ENCODE data around the gene ENTPD3. TPM values are rescaled to one million over a fixed set of nuclear protein-coding genes. Genes with fewer than 3 reads are reported as not detected.

ENTPD3 gene
- total RNA-seq, 2 donors from 2014 or later: 0.22 to 2.3 TPM

DNA sequence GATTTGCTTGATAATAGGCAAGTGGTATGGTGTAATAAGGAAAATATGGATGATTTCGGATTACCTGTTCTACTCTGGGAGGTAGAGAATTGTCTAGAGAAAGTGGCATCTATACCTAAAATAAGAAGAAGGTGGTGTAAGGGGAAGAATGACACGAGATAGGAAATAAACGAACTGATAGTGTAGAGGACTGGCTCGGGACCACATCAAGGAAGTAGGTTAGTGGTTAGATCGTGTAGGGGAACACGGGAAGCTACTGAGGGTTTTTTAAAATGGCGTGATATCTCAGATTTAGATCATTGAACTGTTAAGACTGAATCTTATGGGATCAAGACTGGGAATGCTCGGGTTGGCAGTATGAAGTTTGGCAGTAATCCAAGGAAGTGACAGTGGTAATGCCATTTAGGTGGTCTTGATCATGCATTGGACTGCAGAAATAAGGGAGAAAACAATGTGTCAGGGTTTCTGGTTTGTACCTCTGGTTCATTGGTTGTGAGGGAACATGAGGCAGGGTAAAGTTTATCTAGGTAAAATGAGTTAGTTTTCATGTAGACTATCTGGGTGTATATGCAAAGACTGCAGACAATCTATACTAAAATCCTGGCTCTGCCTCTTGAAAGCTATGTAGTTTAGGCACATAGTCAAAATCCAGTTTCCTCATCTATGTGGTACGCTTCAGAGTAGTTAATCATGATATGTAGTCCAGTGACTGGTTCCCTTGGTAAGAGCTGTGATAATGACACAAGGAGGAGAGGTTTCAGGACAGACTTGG lies 77.5 kb downstream of the ENTPD3 start:
- H3K9ac ChIP-seq (ENCODE audit: low read depth in 2 of 2, low read length in 2 of 2): no peak overlapping the region
- no peaks in the 10 kb centered on the region for H3K4me1 ChIP-seq
- TF ChIP-seq, protein P1, sequence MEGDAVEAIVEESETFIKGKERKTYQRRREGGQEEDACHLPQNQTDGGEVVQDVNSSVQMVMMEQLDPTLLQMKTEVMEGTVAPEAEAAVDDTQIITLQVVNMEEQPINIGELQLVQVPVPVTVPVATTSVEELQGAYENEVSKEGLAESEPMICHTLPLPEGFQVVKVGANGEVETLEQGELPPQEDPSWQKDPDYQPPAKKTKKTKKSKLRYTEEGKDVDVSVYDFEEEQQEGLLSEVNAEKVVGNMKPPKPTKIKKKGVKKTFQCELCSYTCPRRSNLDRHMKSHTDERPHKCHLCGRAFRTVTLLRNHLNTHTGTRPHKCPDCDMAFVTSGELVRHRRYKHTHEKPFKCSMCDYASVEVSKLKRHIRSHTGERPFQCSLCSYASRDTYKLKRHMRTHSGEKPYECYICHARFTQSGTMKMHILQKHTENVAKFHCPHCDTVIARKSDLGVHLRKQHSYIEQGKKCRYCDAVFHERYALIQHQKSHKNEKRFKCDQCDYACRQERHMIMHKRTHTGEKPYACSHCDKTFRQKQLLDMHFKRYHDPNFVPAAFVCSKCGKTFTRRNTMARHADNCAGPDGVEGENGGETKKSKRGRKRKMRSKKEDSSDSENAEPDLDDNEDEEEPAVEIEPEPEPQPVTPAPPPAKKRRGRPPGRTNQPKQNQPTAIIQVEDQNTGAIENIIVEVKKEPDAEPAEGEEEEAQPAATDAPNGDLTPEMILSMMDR (IDR thresholded peaks at IDR 0.05): no peak
- H3K9me3 ChIP-seq: no peaks in the 10 kb centered on the region
- H3K4me3 ChIP-seq: no peak overlapping the region
- no peaks in the 10 kb centered on the region for H3K27me3 ChIP-seq
- peaks cover 20% of the 10 kb centered on the region for H3K36me3 ChIP-seq
- no peak for DNase-seq
- no peak overlapping the region for H3K27ac ChIP-seq
- intact Hi-C loops (cut with DNase I): no loop called here

DNA sequence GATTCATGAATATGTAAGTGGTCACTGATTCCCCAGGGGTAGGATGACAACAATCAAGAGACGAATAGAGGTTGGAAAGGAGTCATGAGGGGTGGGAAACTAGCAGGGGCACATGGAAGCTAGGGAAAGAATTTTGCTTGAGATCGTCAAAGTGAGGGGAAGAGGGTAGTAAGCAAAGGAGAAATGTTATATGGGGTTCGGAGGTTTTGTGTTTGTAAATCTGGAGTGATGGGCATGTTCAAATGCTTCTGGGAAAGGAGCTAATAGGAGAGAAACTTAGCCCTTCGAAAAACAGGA lies 78.1 kb downstream of the ENTPD3 start:
- Histone ChIP-seq H3K36me3 (peaks cover 20% of the 10 kb centered on the region), H3K4me1 (no peaks in the 10 kb centered on the region), H3K9me3 (no peaks in the 10 kb centered on the region), H3K27ac (no peak overlapping the region), H3K4me3 (no peak overlapping the region), H3K9ac (ENCODE audit: low read depth in 2 of 2, low read length in 2 of 2) (no peak overlapping the region), H3K27me3 (no peaks in the 10 kb centered on the region)
- intact Hi-C loops (cut with DNase I): no loop called here
- DNase-seq: no peak
- TF ChIP-seq, protein P1 (IDR thresholded peaks at IDR 0.05): no peak

DNA sequence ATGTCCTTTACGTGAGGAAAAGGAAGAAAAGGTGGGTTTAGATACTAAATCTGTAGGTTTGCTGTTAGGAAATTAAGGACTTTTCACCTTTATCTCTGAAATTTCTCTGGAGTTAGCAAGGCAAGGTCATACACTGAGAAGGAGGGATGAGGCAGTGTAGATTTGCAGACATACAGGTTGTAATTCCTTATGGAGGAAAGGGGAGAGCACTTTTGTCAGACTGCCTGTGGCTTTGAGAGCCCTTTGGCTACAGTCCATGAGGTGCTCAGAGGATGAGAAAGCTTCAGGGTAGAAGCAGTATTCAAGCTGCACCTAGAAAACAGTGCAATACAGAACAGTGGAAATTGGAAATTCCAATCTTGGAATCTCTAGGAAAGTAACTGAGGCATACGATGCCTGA lies 78.5 kb downstream of the ENTPD3 start:
- H3K4me3 ChIP-seq: no peak overlapping the region
- H3K36me3 ChIP-seq: peaks cover 16% of the 10 kb centered on the region
- intact Hi-C loops (cut with DNase I): no loop called here
- no peak for DNase-seq
- no peaks in the 10 kb centered on the region for H3K4me1 ChIP-seq
- no peaks in the 10 kb centered on the region for H3K27me3 ChIP-seq
- H3K9me3 ChIP-seq: no peaks in the 10 kb centered on the region
- TF ChIP-seq, protein P1 (IDR thresholded peaks at IDR 0.05): no peak
- no peak overlapping the region for H3K27ac ChIP-seq
- H3K9ac ChIP-seq (ENCODE audit: low read depth in 2 of 2, low read length in 2 of 2): no peak overlapping the region

DNA sequence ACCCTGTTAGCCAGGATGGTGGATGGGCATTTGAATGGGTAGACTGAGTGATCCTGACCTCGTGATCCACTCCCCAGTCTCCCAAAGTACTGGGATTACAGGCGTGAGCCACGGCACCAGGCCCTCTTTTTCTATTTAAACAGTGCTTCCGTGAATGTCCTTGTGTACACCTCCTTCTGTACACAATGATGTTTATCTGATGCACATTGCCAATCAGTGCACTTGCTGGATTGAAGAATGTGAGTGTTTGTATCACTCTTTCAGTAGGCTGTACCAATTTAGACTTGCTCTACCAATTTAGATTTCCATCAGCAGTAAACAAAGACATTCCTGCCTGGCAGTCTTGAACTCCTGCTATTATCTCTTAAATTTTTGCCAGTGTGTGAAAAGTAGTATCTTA lies 81.0 kb downstream of the ENTPD3 start:
- no peak overlapping the region for H3K4me3 ChIP-seq
- no peaks in the 10 kb centered on the region for H3K27me3 ChIP-seq
- intact Hi-C loops (cut with DNase I): no loop called here
- TF ChIP-seq, protein P1 (IDR thresholded peaks at IDR 0.05): no peak
- H3K36me3 ChIP-seq: peaks cover 7% of the 10 kb centered on the region
- H3K27ac ChIP-seq: no peak overlapping the region
- H3K9me3 ChIP-seq: no peaks in the 10 kb centered on the region
- H3K9ac ChIP-seq (ENCODE audit: low read depth in 2 of 2, low read length in 2 of 2): no peak overlapping the region
- no peaks in the 10 kb centered on the region for H3K4me1 ChIP-seq
- DNase-seq: no peak

DNA sequence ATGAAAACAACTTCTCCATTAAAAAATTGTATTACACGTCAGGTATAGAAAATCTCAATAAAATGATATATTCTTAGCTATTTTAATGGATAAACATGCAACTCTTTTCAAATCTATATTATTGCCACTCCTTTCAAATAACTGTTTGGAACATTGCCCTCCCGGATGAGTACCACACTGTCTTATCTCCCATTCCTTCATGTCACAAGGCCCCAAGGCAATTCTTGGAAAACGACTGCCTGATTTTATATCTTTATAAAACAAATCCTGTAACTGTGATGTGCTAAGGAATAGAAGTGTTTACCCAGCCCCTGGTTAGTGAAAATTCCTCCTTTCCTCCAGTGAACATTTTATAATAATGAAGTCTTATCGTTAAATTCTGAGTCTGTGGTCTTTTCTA lies 83.7 kb downstream of the ENTPD3 start:
- Histone ChIP-seq H3K36me3 (no peaks in the 10 kb centered on the region), H3K4me1 (no peaks in the 10 kb centered on the region), H3K27ac (no peak overlapping the region), H3K9ac (ENCODE audit: low read depth in 2 of 2, low read length in 2 of 2) (no peak overlapping the region), H3K27me3 (no peaks in the 10 kb centered on the region), H3K4me3 (no peak overlapping the region), H3K9me3 (no peaks in the 10 kb centered on the region)
- TF ChIP-seq, protein P1 (IDR thresholded peaks at IDR 0.05): no peak
- intact Hi-C loops (cut with DNase I): no loop called here
- no peak for DNase-seq
